ENCODE data around the gene GPX4.

Gene GPX4

GRCh38 chr19:1070576-1070930, 33.2 kb upstream of the GPX4 start:
- no peak for FAIRE-seq
- TF ChIP-seq CTCF (IDR thresholded peaks at IDR 0.05; ENCODE audit: insufficient read depth, missing control alignments) = no peak
- DNase-seq (ENCODE audit: insufficient read length, low spot score) = no peak

- no peak for TF ChIP-seq CTCF (IDR thresholded peaks at IDR 0.05; ENCODE audit: insufficient read depth, missing control alignments)
- DNase-seq (ENCODE audit: insufficient read length, low spot score) = no peak
- FAIRE-seq = no peak
These were observed 32.6 kb upstream of the GPX4 start for GRCh38 chr19:1070931-1071791.

DNA sequence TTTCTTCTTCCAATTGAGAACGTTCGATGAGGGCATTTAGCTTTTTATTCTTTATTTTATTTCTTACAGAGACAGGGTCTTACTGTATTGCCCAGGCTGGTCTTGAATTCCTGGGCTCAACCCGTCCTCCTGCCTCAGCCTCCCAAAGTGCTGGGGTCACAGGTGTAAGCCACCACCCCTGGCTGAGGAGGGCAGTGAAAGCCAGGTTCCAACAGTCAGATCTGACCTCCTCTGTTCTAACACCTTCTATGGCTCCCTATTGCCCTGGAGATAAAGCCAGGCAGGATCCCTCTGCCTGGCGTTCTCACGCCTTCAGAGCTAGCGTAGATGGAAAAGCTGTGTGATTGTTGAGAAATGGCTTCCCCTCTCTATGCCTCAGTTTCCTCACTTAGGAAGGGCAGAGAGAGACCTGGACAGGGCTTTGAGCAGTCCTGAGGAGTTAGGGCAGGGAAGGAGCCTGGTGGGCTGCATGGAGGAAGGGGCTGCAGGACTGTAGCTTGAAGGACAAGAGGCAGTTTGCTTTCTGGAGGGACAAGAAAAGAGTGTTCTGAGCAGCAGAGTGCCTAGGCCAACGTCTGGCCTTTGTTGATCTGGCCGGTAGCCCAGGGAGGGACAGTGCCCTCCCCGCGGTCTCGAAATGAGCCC, 31.3 kb upstream of the GPX4 start:
- DNase-seq (ENCODE audit: insufficient read length, low spot score) = no peak
- TF ChIP-seq CTCF (IDR thresholded peaks at IDR 0.05; ENCODE audit: insufficient read depth, missing control alignments) = no peak

GRCh38 chr19:1073063-1073955, 30.5 kb upstream of the GPX4 start:
- DNase-seq (ENCODE audit: insufficient read length, low spot score) (no peak), FAIRE-seq (no peak)
- TF ChIP-seq CTCF (IDR thresholded peaks at IDR 0.05; ENCODE audit: insufficient read depth, missing control alignments) = no peak

More for the DNA sequence above, 31.3 kb upstream of the GPX4 start:
- no peak for FAIRE-seq

DNA sequence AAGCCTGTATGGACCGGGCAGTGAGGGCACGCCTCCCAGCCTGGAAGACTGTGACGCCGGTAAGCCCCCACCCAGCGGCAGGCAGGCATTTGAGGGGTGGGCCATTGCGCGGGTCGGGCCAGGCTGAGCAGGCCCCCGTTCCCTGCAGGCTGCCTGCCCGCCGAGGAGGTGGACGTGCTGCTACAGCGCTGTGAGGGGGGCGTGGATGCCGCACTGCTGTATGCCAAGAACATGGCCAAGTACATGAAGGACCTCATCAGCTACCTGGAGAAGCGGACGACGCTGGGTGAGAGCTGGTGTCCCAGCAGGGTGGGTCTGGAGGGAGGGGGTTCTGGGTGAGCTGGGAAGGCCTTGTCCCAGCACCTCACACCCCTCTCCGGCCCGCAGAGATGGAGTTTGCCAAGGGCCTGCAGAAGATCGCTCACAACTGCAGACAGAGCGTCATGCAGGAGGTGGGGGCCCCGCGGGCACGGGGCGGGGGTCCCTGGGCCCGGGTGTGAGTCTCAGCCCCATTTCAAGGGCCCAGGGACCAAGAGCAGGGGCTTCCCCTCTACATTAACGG, 29.8 kb upstream of the GPX4 start:
- no peak for FAIRE-seq

More for the DNA sequence above, 29.8 kb upstream of the GPX4 start:
- DNase-seq (ENCODE audit: insufficient read length, low spot score) = no peak
- no peak for TF ChIP-seq CTCF (IDR thresholded peaks at IDR 0.05; ENCODE audit: insufficient read depth, missing control alignments)
